NCI-H1436 treated with DMSO at 0.1 percent for 48 hours (cell line): Measurements from ENCODE around the gene COL7A1.
"Not testable (repeated sequence)": the region's sequence is repeated elsewhere in the genome, so short reads cannot be mapped to it uniquely, and the experiment has no call there.

Experiments
- DNase-seq: peaks from one replicate; lab custom pipeline; 2025; lab: John Stamatoyannopoulos, UW

Gene COL7A1

DNA sequence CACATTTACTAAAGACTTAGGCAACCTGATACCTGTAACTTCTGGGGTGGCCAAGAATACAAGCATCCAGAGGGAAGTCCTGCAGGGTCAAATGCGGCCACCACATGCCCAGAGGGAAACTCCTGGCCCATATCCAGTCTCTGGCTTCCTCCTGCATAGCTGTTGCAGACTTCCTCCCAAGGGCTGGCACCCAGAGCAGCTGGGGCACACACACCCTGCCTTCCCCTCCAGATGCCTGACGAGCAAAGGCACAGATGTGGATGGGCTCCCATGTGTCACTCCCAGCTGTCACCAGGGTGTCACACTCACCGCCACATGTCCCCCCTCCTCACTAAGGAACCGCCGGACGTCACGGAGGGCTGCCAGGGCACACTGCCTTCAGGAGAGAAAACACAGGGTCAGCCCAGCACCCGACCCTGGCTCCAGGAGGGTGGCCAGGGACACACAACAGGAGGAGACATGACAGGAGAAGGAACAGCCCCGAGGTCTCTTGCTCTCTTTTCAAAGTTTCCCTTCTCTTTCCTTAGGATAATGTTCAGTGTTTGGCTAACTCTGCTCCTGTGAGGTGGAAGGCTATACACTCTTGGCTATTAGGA lies 51.8 kb downstream of the COL7A1 start:
- DNase-seq, result no peak

DNA sequence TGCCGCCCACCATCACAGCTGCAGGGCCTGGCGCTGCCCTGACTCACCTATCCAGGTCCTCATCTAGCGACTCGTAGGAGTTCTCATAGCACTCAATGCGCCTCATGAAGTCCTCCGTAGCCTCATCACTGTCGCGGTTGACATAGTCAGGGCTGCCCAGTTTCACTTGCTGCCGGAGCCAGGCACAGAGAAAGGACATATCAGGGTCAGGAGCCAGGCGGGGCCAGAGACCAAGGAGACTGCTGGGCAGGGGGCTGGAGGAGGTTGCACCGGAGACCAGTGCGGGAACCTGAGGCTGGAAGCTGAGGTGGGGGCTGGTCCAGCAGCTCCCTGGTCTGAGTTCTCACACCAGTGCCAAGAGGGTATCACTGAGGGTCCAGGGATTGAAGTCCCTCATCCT lies 56.7 kb downstream of the COL7A1 start:
- no peak for DNase-seq

DNA sequence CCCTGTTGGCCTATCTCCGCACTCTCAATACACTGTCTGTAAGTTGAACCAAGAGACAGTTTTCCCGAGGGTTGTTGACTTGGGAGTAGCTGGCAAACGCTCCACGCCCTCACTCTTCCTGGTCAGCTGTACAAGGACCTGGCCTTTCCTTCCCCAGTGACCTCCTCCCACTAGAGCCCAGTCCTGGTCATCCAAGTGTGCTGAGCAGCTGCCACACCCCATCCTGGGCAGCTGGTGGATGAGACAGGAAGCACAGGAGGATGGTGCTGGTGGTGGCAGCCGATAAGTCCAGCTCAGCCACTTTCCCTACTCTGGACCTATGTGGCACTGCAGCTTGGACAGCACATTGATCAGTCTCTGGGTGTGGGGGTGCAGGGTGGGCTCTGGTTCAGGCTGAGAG lies 58.3 kb downstream of the COL7A1 start:
- DNase-seq, result no peak

DNA sequence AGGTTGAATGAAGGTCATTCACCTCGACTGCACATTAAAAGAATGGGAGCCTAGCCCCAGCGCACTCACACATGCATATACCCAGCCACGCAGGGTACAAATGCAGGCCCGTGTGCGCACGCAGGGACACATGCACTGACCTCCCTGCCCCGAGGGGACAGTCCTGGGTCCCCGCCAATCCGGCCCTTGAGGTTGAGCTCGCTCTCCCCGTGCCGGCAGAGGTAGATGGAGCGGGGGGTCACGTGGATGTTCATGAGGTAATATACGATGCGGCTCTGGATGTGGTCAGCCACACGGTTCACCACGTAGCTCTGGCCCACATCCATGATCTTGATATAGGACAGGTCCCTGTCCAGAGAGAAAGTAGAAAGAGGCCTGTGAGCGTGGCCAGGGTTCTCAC lies 59.0 kb downstream of the COL7A1 start:
- DNase-seq, result no peak

DNA sequence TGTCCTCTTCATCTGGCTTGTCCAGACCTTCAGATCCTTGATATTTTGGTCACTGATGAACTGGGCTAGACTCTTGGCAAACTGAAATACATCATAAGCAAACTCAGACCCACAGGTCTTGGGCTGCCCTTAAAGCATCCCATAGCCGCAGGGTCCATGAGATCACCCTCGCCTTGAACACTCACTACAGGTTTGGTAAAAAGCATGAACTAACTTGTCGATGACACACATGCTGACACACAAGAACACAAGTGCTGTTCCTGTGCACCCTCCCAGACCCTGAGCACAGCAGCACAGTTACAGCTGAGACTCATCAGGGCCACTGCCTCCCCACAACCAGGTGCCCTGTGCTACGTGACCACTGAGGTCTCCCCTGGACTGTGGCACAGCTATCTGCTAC lies 59.6 kb downstream of the COL7A1 start:
- no peak for DNase-seq

DNA sequence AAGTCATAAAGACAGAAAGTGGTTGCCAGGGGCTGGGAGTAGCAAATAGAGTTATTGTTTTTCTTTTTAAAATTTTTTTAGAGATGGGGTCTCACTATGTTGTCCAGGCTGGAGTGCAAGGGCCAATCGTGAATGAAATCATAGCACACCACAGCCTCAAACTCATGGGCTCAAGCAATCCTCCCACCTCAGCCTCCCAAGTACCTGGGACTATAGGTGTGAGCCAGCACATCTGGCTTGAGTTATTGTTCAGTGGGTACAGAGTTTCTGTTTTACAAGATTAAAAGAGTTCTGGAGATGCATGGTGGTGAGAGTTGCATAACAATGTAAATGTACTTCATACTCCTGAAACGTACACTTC lies 62.2 kb downstream of the COL7A1 start:
- DNase-seq, result no peak

DNA sequence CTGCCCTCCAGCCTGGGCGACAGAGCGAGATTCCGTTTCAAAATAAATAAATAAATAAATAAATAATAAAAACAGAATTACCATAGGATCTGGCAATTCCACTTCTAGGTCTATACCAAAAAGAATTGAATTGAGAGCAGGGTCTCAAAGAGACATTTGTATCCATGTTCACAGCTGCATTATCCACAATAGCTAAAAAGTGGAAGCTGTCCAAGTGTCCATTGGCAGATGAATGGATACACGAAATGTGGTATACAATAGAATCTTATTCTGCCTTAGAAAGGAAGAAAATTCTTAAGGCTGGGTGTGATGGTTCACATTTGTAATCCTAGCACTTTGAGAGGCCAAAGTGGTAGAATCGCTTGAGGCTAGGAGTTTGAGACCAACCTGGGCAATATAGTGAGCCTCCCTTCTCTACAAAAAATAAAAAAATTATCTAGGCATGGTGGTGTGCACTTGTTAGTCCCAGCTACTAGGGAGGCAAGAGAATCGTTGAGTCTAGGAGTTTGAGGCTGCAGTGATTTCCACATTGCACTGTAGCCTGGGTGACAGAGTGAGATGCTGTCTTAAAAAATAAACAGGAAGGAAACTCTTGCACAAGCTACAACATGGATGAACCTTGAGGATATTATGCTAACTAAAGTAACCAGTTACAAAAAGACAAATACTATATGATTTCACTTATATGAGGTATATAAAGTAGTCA lies 62.7 kb downstream of the COL7A1 start:
- no peak for DNase-seq

DNA sequence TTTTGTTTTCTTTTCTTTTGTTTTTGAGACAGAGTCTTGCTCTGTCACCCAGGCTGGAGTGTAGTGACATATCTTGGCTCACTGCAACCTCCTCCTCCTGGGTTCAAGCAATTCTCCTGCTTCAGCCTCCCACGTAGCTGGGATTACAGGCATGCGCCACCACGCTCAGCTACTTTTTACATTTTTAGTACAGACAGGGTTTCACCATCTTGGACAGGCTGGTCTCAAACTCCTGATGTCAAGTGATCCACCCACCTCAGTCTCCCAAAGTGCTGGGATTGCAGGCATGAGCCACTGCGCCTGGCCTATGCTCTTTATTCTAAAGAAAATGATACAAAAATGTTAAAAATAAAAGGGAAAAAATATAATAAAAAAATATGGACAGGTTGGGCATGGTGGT lies 64.4 kb downstream of the COL7A1 start:
- DNase-seq, result not testable (repeated sequence)

DNA sequence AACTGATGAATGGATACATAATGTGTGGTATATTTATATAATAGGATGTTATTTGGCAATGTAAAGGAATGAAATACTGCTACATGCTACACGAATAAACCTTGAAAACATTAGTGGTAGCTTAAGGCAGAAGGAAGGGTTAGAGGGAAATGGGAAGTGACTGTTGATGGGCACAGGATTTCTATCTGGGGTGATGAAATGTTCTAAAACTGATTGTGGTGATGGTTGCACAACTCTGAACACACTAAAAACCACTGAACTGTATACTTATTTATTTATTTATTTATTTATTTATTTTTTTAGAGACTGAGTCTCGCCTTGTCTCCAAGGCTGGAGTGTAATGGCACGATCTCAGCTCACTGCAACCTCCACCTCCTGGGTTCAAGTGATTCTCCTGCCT lies 66.4 kb downstream of the COL7A1 start:
- DNase-seq, result no peak

DNA sequence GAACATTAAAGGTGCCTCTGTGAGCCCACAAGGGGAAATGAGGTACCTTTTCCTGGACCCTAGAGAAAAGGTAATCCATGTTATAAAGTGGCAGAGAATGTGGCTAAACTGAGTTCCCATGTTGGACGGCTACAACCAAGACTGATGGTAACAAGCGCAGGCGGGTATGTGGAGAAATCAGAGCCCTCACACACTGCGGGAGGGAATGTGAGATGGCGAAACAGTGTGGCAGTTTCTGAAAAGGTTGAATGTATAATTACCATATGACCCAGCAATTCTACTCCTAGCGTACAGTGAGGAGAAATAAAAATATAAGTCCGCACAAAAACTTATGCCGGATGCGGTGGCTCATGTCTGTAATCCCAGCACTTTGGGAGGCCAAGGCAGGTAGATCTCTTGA lies 67.1 kb downstream of the COL7A1 start:
- DNase-seq, result no peak

DNA sequence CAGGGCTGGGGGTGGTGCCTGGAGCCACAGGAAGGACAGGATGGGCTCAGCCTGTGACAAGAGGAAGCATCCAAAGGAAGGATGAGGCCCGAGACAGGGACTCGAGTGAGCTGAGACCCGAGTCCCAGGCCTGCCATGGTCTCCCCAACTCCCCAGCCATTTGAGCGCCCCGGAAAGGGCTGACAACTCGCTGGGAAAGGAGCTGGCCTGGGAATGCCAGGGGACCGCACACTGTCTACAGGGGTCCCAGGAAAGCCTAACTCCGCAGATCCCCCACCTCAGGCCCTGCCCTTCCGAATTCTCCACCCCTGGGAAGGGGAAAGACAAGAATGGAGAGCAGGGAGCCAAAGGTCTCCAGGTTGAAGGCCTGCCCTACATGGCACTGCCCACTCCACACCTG lies 70.2 kb downstream of the COL7A1 start:
- no peak for DNase-seq

DNA sequence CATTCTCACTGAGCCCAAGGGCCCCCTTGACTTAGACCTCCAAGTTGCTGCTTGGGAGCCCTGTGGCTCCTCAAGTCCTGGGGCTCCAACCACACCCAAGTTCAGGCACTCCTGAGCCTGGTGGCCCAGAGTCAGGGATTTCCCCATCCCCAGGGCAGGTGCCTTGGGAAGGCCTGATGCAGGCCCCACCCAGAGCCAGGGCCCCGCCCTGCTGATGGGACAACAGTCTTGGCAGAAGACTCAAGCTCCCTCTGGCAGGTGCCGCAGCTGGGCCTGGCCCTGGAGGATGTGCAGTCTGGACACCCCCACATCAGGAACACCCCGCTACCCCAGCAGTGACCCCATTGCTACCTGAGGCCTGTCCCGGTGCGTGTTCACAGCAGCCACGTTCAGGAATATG lies 73.5 kb downstream of the COL7A1 start:
- DNase-seq, result no peak

DNA sequence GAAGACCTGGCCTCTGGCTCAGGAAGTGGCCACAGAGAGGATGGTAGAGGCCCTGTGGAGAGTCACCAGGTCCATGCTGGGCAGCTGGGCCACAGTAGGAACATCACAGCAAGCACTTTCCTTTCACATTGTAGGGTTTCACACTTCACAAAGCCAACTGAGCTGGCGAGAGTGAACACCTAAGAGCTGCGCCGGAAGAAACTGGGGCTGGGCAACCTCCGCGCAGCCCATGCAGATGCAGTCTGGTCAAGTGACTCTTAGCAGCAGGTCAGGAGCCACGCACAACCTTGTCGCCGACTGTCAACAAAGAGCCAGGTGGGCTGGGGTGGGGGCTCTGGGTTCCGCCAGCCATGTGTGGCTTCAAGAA lies 75.9 kb downstream of the COL7A1 start:
- no peak for DNase-seq

DNA sequence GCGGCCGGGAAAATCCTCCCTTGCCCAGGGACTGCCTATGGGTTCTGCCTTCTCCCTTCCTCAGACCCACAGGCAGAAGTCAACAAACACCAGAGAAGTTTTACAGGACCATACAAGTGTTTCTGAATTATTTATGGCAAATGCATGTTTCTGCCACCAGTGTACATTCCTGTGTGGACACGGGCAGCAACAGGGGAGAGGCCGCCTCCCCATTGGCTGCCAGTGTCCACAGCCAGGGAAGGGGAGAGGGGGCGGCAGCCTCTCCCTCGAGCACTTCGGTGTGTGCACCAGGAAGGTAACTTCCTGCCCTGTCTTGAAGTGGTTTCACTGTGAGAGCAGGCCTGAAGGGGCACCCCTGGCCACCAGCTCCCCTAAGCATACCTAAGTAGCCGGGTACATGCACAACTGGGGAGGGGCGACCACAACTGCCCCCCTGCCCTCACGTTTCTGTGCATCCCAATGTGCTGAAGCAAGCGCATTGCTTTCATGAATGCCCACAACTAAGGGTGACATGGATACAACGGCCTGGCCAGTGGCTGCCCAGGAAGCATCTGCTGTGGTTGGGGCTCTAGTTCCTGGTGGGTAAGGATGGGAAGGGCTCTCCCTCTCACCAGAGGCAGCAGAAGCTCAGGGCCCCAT lies 76.4 kb downstream of the COL7A1 start:
- no peak for DNase-seq

DNA sequence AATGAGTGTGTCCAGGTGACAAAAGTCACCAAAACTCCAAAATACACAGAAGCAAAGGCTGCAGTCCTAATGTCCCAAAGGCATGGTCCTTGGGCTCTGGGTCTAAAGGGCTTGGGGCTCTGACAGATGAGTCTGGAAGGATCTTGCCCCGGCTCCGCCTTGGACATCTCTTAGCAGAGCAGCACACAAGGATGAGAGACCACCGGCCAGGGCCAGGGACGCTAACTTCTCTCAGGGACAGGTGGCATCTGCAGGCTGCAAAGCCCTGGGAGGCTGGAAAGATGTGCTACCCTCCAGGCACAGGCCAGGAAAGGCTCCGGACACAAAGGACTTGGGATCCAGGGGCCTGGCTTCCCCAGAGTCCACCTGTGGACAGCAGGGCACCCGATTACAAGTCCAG lies 77.1 kb downstream of the COL7A1 start:
- no peak for DNase-seq

DNA sequence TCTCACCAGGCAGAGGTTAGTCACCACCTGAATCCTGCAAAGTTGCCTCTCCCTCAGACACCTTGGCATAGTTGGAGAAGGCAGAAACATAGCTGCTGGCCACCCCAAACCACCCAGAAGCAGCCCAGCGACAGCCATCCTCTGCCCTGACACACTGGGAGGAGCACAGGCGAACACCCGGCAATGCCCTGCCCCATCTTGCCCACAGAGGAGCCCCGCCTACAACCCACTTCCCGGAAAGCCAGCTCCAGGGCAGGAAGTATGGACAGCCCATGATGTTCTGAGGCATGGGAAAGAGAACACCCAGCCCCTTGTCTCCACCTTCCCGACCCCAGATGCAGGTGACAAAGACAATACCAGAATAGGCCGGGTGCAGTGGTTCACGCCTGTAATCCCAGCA lies 78.6 kb downstream of the COL7A1 start:
- DNase-seq, result no peak

DNA sequence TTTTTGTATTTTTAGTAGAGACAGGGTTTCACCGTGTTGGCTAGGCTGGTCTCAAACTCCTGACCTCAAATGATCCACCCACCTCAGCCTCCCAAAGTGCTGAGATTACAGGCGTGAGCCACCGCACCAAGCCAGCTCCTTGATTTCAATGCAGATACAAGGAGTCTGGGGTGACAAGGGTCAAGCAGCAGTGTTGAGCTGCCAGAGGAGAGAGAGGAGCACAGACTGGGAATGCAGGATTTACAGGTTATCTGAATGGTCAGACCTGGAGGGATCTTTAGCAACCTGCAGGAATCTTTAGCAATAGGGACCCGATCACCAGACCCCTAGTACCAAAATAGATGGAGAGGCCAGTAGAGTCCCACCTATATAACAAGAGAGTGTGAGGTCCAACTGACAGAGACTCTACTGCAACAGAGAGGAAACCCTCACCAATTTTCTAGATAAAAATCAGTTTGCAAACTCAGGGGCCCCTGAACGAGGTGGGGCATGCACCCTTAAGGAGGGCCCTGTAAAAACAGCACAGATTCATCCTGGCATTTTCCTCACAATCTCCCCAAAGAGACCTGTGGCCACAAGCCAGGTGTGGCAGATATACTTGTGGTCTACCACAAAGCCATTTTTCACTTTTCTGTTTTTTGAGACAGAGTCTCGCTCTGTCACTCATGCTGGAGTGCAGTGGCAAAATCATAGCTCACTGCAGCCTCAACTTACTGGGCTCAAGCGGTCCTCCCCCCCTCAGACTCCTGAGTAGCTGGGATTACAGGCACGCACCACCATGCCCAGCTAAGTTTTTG lies 80.5 kb downstream of the COL7A1 start:
- DNase-seq, result no peak
